Germinal center (tissue), 1 donor: Measurements from ENCODE around the gene CCNT1.
"Not testable (repeated sequence)": the region's sequence is repeated elsewhere in the genome, so short reads cannot be mapped to it uniquely, and the experiment has no call there.

Experiments used
- DNase-seq: peaks from one replicate; pipeline ENCODE4 v3.0.0; 2012; ENCODE audit warnings: mixed read lengths, low spot score

CCNT1 gene

DNA sequence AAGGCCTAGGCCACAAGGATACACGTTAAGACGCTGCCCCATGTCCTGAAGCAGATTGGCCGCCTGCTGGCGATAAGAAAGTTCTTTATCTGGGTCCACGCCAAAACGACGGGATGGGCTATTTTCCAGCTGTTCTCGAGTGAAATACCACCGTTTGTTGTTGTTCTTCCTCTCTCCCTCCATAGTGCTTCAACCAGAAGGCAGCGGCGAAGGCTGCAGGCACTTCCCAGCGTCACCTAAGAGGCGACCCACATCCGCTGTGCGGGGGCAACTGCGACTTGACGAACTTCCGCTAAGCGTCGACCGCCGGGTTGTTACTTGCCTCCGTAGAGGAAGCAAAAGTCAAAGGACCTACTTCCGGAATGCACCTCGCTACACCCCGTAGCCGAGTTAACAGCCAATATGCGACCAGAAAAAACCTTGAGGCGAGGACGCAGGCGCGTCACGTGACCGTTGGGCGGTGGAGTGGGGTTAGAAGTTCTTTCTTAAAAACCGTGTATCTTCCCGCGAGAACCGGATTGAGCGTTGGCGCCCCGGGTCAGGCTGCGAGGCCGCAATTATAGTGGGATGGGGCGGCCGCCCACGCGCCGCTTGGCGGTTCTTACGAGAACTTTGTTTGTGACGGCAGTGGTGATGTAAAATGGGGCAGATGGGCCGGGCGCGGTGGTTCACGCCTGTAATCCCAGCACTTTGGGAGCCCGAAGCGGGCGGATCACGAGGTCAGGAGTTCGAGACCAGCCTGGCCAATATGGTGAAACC is at the start of gene CCNT1:
CCNT1 (minus strand) TSS at position 215 of the 759 bp plus-strand sequence; CDS start at position 183, 32 bp downstream.
- DNase-seq, result peak; percentile 99

GRCh38 chr12:48765753-48766162 is 49.3 kb upstream of the CCNT1 start:
- DNase-seq, result no peak

DNA sequence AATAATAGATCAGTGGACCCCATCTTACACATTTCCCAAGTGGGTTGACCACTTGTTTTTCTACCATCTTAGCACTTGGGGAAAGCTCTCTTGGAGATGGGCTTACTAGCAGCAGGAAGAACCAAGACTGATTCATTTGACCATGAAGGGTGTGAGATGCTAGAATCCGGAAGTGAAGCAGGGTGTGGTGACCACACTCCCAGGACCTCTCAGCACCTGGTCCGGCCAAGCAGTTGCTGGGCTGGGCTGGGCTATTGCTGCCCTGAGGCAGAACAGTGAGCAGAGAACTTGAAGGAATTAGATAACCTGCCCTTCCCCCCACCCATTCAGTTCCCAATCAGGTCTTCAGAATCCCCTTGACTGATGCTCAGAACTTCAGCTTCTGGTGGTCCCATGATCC is 48.0 kb upstream of the CCNT1 start:
- no peak for DNase-seq

- no peak for DNase-seq
Measured at GRCh38 chr12:48758737-48759136, 42.2 kb upstream of the CCNT1 start.

DNA sequence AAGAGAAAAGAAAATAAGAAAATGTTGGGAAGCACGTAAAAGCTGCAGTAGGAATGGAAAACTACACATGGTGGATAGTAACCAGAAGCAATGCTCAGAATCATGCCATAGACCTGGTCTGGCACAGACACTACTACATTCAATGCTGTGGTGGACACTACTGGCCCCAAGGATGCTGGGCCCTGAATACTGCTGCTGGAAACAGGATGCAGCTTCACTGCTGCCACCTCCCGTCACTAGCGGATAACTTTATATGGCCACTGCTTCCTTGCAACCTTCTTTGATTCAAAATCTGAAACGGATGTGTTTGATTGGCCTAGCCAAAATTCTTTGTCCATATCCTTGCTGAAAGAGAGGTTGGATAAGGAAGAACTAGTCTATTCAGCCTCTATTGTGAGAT is 41.7 kb upstream of the CCNT1 start:
- DNase-seq, result no peak

DNA sequence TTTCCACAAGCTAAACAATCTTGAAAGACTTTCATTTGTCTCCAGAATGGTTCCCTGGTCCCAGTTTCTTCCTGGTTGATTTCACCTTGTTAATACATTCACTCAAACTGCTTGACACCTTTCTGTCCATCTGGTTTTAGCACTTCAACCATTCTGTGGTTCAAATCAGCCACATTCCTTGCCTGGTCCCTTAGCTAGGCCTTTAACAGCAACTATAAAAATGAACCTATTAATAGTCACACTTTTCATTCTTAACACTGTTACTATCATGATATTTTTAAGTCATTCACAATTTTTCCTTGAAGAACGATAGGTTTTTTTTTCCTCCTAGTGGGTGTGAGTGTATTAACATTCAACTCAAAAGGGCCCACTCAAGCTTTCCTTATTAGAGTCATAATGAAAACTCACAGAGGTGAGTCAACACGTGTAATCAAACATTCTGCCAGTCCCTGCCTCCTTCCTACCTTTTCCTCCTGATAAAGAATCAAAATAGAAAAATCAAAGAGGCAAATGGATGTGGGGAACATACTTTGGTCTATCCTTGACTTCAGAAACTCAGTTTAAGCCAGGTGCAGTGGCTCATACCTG is 34.4 kb upstream of the CCNT1 start:
- no peak for DNase-seq

DNA sequence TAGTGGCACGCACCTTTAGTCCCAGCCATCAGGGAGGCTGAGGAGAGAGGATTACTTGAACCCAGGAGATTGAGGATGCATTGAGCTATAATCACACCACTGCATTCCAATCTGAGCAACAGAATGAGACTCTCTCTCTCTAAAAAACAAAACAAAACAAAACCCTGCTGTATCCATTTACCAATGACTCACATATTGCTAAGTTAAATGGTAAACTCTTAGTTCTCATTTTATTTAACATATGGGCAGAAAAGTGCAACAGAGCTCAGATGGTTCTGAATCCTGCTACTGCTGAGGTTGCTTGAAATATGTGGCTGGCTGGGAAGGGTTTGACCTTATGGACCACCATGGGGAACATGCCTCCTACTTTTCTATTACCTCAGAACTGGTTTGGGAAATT is 33.7 kb upstream of the CCNT1 start:
- no peak for DNase-seq

- DNase-seq, result no peak
Measured at GRCh38 chr12:48744251-48745008, 27.9 kb upstream of the CCNT1 start.

DNA sequence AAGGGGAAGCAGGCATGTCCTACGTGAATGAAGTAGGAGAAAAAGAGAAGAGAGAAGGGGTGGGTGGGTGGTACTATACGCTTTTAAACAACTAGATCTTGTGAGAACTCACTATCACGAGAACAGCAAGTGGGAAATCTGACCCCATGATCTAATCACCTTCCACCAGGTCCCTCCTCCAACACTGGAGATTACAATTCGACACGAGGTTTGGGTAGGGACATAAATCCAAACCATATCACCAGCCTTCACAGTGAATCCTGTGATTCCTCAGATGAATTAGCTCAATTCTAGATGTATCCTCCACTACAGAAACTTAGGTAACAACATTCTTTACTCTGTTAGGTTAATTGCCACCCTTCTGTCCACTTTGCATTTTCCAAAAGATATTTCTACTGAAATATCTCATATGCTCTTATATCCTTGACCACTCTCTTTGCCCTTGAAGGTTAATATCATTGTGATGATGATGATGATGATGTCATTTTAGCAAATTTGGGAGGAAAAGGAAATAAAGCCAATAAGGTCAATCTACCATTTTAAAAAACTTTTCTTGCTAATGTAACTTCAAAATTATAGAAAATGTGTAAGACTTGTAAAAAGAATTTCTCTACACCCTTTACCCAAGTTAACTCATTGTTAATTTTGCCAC is 23.2 kb upstream of the CCNT1 start:
- DNase-seq, result no peak

GRCh38 chr12:48736456-48736855 is 19.9 kb upstream of the CCNT1 start:
- no peak for DNase-seq

DNA sequence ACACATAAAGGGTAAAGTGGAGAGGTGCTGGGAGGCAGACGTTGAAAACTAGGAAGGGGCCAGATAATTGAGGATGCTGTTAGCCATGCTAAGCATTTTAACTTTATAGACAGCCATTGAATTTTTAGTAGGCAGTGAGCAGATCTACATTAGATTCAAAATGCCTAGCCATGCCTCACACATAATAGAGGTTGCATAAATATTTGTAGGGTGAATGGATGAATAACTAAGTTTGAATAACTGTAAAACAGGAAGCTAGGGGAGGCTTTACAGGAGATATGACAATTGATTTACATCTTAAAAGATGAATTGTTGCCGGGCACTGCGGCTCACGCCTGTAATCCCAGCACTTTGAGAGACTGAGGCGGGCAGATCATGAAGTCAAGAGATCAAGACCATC is 12.3 kb upstream of the CCNT1 start:
- DNase-seq, result no peak

DNA sequence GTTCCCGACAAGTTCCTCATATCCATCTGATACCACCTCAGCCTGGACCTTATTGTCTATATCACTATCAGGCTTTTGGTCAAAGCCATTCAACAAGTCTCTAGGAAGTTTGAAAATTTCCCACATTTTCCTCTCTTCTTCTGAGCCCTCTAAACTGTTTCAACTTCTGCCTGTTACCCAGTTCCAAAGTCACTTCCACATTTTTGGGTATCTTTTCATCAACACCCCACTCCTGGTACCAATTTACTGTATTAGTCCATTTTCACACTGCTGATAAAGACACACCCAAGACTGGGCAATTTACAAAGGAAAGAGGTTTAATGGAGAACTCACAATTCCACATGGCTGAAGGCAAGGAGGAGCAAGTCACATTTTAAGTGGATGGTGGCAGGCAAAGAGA is 4.2 kb upstream of the CCNT1 start:
- not testable (repeated sequence) for DNase-seq

DNA sequence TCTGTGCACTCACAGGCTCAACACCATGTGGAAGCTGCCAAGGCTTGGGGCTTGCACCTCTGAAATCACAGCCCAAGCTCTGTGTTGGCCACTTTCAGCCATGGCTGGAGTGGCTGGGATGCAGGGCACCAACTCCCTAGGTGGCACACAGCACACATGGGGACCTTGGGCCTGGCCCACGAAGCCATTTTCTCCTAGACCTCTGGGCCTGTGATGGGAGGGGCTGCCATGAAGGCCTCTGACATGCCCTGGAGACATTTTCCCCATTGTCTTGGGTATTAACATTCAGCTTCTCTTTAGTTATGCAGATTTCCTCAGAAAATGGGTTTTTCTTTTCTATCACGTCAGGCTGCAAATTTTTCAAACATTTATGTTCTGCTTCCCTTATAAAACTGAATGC is 3.7 kb upstream of the CCNT1 start:
- DNase-seq, result not testable (repeated sequence)

GRCh38 chr12:48719002-48719401 is 2.5 kb upstream of the CCNT1 start:
- DNase-seq, result not testable (repeated sequence)

- peak; percentile 23 for DNase-seq
Measured at GRCh38 chr12:48717252-48717695, 767 bp upstream of the CCNT1 start.

DNA sequence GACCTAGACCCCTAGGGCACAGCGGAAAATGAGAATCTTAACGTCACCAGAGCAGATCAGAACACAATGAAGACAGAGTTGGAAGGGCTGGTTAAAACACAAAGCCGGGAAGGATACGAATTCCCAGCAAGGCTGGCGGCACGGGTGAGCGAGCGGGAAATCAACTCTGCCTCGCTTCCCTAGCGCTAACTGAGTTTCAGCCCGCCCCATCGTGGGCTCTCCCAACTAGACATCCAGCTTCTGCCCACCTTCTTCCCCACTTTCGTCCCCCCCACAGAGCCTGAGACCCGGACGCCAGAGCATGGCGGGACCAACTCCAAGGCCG is 377 bp downstream of the CCNT1 start:
- peak; percentile 11 for DNase-seq

DNA sequence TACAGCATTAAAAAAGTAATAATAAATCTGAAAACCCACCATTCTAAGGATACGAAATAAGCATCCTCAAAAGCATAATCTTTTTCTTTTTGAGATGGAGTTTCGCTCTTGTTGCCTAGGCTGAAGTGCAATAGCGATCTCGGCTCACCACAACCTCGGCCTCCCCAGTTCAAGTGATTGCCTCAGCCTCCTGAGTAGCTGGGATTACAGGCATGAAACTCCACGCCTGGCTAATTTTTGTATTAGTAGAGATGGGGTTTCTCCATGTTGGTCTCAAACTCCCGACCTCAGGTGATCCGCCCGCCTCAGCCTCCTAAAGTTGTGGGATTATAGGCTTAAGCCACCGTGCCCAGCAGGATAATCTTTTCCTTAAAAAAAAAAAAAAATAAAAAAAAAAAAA is 4.3 kb downstream of the CCNT1 start:
- no peak for DNase-seq

DNA sequence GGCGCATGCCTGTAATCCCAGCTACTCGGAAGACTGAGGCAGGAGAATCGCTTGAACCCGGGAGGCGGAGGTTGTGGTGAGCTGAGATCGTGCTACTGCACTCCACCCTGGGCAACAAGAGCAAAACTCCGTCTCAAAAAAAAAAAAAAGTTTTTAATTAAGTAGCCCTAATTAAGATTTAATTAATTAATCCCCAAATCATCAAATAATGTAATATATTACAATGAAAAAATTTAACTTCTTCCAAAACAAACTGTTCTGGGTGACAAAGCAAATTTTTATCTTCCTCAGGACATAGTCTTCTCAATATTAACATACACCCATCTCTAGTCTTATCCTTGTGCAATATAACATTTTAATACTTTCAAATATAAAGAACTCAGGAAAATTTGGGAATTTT is 17.7 kb downstream of the CCNT1 start:
- not testable (repeated sequence) for DNase-seq

DNA sequence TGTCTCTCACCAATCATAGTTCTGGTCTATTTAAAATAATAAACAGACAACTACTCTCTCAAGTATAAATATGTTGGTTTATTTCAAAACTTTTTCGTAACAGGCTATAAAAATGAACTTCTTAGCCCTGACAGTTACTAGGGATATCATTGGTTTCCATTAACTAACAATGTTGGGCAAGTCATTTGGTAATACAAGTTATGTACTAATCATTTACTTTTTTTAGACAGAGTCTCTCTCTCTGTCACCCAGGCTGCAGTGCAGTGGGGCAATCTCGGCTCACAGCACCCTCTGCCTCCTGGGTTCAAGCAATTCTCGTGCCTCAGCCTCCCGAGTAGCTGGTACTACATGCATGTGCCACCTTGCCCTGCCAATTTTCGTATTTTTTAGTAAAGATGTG is 19.9 kb downstream of the CCNT1 start:
- no peak for DNase-seq

DNA sequence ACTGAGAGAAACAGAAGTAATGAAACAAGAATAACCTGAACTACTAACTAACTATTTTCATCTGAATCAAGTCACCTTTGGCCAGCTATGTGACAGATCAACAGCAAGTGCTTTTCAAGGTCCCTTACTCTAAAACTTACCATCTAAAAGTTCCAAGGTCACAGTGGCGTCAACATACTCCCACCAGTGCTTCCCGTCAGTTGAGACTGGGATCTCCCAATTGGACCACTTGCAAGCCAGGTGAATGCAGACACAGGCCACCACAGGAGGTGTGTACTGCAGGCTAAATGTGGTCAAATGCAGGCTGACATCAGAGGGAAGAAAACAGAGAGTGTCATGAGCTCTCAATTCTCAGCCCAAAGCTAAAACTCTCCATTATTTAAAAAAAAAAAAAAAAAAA is 20.6 kb downstream of the CCNT1 start:
- DNase-seq, result no peak

DNA sequence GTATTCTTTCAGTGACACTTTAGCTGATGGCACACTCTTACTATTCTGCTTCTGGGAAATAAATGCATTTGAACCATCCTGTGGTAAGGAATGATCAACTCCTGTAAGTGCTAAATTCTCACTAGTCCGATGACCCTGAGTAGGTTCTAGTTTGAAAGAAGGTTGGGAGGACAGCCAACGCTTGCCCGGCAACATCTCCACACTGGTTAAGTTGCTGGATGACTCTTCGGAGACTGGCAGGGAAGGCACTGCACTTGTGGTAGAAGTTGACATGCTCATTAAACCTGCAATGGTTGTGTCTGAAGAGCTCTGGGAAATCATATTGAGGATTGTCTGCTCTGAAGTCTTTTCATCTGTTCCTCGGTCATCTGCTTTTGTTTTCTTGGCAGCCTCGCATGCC is 22.5 kb downstream of the CCNT1 start:
- no peak for DNase-seq

GRCh38 chr12:48693572-48693971 is 22.9 kb downstream of the CCNT1 start:
- no peak for DNase-seq
